Nucleus accumbens (tissue), 56 donors: Measurements from ENCODE around the gene CYP4F3.
"Not testable (repeated sequence)": the region's sequence is repeated elsewhere in the genome, so short reads cannot be mapped to it uniquely, and the experiment has no call there.

Source experiments
- DNase-seq, 56 donors: peaks; one replicate each; lab custom pipeline; 2025; lab: John Stamatoyannopoulos, UW

Gene CYP4F3, protein sequence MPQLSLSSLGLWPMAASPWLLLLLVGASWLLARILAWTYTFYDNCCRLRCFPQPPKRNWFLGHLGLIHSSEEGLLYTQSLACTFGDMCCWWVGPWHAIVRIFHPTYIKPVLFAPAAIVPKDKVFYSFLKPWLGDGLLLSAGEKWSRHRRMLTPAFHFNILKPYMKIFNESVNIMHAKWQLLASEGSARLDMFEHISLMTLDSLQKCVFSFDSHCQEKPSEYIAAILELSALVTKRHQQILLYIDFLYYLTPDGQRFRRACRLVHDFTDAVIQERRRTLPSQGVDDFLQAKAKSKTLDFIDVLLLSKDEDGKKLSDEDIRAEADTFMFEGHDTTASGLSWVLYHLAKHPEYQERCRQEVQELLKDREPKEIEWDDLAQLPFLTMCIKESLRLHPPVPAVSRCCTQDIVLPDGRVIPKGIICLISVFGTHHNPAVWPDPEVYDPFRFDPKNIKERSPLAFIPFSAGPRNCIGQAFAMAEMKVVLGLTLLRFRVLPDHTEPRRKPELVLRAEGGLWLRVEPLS

DNA sequence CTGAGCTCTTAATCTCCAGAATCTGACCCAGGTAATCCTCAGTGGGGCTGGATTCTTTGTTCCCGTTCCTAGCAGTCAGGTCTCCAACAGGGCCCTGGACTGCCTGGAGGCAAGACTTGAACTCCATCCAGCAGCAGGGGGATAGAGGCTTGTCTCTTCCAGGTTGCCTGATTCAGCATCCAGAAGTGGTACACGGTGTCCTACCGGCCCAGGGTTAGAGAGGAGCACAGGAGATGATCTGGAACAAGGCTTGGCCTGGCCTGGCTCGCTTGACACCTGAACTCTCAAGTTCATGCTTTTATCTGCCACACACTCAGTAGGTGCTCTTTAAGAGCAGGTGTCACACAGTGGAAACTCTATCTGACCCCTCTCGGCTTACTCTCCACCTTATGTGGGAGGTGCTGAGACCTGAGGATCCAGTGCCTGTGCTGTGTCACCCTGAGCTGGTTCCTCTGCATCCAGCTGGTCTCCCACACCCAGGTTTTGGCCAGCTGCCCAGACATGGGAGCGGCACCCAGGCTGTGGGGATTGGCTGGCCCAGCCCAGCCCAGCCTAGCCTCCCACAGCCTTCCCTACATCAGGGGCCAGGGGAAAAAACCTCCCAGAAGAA lies at the start of gene CYP4F3:
Gene CYP4F3 (plus strand): TSS at position 604 of the 610 bp plus-strand sequence. CDS start 519 bp downstream, outside the sequence.
- peak in 2 of 56 donors; percentile 24 to 58 for DNase-seq

DNA sequence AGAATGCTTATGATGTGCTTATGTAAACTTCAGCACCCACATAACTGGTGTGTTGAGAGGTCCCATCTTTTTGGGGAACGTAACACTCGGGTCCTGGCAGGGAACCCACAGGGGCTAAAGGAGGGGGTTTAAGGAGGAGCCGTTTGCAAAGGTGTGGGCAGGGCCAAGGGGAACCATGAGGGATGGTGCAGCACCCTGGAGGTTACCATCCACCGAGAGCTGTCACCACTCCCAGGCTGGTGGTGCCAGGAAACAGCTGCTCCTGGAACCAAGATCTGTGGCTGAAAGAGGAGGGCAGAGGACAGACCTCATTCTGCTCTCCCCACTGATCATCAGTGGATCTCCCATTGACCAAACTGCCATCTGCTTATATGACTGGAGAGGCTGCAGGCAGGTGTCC lies 48.9 kb upstream of the CYP4F3 start:
- no peak for DNase-seq

- DNase-seq, result not testable (repeated sequence)
Measured at GRCh38 chr19:15592506-15592905, 48.2 kb upstream of the CYP4F3 start.

- not testable (repeated sequence) for DNase-seq
Measured at GRCh38 chr19:15593766-15594165, 46.9 kb upstream of the CYP4F3 start.

DNA sequence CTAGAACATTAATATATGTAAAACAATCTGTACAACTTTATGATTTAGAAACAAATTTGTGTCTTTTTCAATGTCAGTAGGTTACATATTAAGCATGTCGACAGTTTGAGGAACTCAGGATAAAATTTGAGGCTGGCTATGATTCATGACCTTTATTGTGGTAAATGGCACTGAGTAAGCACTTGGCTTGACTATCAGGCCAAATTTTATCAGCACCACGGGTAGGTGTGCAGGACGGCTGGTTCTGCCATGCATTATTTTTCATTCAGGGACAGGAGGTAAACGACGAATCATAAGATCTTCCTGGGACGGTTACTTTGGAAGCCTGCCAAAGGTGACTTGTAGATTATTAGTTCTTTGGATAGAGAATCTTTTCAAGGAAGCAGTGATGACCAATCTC lies 45.6 kb upstream of the CYP4F3 start:
- DNase-seq, result no peak

DNA sequence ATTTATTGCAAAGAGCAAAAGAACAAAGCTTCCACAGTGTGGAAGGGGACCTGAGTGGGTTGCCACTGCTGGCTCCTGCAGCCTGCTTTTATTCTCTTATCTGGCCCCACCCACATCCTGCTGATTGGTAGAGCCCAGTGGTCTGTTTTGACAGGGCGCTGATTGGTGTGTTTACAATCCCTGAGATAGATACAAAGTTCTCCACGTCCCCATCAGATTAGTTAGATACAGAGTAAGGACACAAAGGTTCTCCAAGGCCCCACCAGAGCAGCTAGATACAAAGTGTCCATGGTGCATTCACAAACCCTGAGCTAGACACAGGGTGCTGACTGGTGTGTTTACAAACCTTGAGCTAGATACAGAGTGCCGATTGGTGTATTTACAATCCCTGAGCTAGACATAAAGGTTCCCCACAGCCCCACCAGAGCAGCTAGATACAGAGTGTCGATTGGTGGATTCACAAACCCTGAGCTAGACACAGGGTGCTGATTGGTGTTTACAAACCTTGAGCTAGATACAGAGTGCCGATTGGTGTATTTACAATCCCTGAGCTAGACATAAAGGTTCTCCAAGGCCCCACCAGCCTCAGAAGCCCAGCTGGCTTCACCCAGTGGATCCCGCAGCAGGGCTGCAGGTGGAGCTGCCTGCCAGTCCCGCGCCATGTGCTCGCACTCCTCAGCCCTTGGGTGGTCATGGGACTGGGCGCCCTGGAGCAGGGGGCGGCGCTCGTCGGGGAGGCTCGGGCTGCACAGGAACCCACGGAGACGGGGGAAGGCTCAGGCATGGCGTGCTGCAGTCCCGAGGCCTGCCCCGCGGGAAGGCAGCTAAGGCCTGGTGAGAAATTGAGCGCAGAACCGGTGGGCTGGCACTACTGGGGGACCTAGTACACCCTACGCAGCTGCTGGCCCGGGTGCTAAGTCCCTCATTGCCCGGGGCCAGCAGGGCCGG lies 32.4 kb upstream of the CYP4F3 start:
- DNase-seq, result not testable (repeated sequence)

DNA sequence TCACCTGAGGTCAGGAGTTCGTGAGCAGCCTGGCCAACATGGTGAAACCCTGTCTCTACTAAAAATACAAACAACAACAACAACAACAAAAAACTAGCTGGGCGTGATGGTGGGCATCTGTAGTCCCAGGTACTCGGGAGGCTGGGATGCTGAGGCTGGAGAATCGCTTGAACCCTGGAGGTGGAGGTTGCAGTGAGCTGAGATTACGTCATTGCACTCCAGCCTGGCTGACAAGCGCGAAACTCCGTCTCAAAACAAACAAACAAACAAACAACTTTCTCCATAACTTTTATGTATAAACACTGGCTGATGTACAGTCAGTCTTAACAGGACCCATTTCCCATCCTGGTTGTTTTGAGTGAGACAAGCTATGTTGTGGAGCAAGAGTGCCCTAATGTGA lies 31.4 kb upstream of the CYP4F3 start:
- DNase-seq, result no peak

DNA sequence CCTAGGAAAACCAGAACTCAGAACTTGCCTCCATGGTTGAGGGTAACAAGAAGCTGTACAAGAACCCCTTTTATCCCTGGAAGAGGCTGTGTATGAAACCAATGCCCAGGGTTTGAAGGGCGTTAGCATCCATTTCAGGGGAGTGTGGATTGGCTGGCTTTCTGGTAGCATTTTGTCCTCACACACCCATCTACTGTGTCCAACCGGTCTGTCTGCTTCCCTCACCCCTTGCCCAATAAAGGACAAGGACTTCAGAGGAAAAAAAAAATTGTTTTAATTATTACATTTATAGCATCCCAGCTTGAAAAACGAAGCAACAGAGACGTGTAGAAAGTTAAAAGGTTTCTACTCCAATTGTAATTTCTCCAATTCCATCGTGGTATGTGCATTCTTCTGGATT lies 28.4 kb upstream of the CYP4F3 start:
- DNase-seq, result no peak

GRCh38 chr19:15613338-15613737 lies 27.4 kb upstream of the CYP4F3 start:
- DNase-seq, result no peak

DNA sequence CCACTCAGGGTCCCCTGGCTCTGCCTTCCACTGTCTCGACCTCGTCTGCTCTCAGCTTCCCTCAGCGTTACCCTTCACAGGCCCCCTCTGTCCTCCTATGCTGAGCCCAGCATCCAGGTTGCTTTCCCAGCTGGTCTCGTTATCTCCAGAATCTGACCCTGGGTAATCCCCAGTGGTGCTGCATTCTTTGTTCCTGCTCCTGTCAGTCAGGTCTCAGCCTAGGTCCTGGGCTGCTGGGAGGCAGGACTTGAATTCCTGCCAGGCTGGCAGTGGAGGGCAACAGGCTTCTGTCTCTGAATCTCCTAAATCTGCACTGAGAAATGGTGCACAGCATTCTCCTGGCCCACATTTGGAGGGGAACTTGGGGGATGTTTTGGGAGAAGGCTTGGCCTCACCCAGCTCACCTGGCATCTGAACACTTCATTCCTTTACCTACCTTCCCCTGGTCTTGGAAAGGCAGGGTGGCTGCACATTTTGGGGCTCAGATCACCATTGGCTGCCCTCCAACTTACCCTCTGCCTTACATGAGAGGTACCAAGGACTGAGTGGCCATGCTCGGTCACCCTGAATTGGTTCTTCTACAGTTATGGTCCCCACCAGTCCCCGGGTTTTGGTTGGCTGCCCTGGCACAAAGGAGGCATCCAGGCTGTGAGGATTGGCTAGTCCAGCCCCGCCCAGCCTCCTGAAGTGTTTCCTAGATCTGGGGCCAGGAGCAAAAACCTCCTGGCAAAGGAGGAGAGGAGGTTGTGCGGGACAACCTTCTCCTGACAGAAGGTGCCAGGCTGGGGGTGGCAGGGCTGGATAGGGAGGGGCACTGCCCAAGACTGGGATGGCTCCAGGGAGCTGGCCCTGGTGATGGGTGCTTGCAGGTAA lies 26.0 kb upstream of the CYP4F3 start, which contains the start of gene CYP4F8:
Gene CYP4F8 (plus strand): TSS at position 712 of the 873 bp plus-strand sequence. CDS start 399 bp downstream, outside the sequence.
- DNase-seq, result no peak

DNA sequence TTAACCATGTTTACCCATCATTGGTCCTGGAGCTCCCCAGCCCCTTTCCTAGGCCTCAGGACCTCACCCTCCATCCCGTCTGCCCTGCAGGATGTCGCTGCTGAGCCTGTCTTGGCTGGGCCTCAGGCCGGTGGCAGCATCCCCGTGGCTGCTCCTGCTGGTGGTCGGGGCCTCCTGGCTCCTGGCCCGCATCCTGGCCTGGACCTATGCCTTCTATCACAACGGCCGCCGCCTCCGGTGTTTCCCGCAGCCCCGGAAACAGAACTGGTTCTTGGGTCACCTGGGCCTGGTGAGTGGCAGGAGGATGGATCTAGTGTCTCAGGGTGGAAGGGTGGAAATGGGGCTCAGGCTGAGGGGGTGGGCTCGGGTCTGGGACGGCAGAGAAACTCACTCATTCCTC lies 25.2 kb upstream of the CYP4F3 start:
- DNase-seq, result no peak

- DNase-seq, result no peak
Measured at GRCh38 chr19:15616183-15616582, 24.5 kb upstream of the CYP4F3 start.

DNA sequence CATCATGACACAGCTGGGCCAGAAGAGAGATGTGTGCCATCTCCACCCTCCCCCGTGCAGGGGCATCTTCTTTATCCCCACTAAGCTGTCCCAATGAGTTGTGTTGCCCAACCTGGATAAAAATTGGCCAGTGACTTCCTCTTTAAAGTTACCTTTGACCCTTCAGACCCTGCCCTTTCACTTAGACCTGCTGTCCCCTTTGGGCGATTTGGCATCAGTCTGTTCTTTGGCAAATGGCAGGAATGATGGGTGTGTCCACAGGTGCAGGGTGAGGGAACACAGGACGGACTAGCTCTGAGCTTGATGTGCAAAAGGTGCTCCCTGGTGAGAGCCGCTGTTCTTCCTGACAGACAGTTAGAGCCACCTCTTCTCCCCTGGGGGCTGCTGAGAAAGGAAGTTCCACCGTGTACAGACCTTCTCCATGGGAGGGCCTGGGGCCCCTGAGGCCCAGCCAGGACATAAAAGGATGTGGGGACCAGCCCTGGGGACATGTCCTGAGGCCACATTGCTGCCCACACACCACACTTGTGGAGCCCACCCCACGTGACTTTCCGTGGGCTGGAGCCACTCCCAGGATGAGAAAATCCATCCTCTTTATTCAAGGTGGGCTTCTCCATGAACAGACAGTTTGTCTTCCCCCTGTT lies 23.9 kb upstream of the CYP4F3 start:
- DNase-seq, result no peak

DNA sequence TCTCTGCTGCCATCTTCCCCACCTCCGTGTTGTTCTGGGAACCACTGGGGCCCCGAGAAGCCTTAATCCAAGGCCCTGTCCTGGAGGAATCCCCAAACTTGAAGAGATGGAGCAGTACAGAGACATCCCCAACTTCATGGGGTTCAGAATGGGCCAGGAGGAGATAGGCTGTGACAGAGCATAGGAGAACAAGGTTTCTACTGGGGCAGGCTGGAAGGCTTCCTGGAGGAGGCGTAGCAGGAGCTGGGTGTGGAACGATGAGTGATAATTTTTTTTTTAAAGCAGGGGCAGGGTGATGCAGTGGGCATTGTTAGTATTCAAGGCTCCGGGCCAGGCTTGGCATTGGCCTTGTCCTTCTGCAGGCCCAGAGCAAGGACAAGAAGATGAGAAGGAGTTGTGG lies 22.4 kb upstream of the CYP4F3 start:
- DNase-seq, result no peak

GRCh38 chr19:15621801-15622200 lies 18.9 kb upstream of the CYP4F3 start:
- DNase-seq, result no peak

DNA sequence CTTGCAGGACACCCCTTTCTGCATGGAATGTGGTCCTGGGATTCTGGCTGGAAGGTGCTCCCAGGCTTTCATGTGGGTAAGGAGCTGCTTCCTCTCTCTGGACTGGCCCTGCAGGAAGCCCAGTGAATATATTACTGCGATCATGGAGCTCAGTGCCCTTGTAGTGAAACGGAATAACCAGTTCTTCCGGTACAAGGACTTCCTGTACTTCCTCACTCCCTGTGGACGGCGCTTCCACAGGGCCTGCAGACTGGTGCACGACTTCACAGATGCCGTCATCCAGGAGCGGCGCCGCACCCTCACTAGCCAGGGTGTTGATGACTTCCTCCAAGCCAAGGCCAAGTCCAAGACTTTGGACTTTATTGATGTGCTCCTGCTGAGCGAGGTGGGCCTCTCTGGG lies 17.7 kb upstream of the CYP4F3 start:
- no peak for DNase-seq

GRCh38 chr19:15623711-15624318 lies 16.9 kb upstream of the CYP4F3 start:
- DNase-seq, result no peak

DNA sequence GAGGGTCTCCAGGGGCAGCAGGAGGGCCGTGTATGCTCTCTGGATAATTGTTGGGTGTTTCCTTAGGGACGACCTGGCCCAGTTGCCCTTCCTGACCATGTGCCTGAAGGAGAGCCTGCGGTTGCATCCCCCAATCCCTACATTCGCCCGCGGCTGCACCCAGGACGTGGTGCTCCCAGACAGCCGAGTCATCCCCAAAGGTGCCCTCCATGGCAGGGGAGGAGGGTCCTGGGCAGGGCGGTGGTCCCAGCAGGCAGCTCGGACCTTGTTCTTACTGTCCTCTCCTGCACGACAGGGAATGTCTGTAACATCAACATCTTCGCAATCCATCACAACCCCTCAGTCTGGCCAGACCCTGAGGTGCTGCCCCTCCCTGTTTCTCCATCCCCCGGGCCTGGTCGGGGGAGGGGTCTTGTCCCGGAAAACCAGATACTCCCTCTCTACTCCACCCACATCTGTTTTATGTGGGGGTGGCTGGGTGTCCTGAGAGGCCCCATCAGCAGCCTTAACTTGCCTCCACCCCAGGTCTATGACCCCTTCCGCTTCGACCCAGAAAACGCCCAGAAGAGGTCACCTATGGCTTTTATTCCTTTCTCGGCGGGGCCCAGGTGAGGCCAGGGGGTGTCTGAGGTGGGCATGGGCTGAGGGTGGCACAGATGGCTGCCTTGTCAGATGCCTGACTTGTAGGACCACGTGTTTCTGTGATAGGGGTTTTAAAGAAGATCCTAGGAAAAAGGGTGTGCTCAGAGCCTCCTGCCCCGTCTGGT lies 12.3 kb upstream of the CYP4F3 start:
- DNase-seq, result no peak
